A673 (cell line): ENCODE measurements around the gene OR10P1.

Experiments
- CTCF ChIP-seq: fragments of 300-800, 200-600 bp; sonication (generic); conservative IDR thresholded peaks from 2 replicates; pipeline ENCODE4 v1.5.1; 2017; ENCODE audit warnings: low read depth, mild to moderate bottlenecking, antibody characterized with exemption, low read length, moderate library complexity, mixed read lengths
- EZH2 ChIP-seq: fragments of 200-600 bp; sonication (generic); IDR thresholded peaks from 2 replicates; pipeline ENCODE4 v1.6.1; 2017; ENCODE audit warnings: borderline replicate concordance, low read depth, mild to moderate bottlenecking, mixed read lengths, antibody characterized with exemption, low read length; ENCODE audit not compliant: poor library complexity, severe bottlenecking

DNA sequence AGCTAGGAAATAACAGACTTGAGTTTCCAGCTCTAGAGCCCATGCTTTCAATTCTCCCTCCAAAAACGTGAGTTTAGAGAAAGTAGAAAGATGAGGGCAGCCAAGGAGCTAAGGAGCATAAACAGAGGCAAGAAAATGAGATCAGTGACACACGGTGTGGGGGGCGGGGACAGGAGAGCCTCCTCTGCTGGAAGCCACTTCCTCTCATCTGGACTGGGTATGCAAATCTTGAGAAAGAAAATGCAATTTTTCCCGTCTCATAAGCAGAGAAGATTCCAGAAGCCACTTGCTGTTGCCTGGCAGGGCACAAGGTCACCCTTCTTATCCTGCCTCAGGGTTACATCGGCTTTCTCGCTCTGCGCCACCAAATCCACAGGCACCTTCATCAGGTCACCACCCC is 6.0 kb downstream of the OR10P1 start:
- TF ChIP-seq CTCF = no peak
- no peak for TF ChIP-seq EZH2
